Activated T-cell treated with anti-CD3 and anti-CD28 coated beads, Interleukin-2, amount 50 U/mL, for 24 hours (primary cell): ENCODE measurements around the gene PRKCH.

ENCODE experiments used
- DNase-seq: peaks from one replicate; pipeline ENCODE4 v3.0.0-alpha.2; 2020
- H3K27ac Mint-ChIP-seq: 2 replicates; pipeline ENCODE4 v1.8.0; 2020; ENCODE audit warnings: mild to moderate bottlenecking, mixed read lengths
- H3K27me3 Mint-ChIP-seq: 2 replicates; pipeline ENCODE4 v1.8.0; 2020; ENCODE audit warnings: mixed read lengths
- H3K36me3 Mint-ChIP-seq: 2 replicates; pipeline ENCODE4 v1.8.0; 2020; ENCODE audit warnings: low read depth, mixed read lengths
- H3K4me1 Mint-ChIP-seq: 2 replicates; pipeline ENCODE4 v1.8.0; 2020; ENCODE audit warnings: low read depth, mixed read lengths
- H3K4me3 Mint-ChIP-seq: 2 replicates; pipeline ENCODE4 v1.8.0; 2020; ENCODE audit warnings: mild to moderate bottlenecking, moderate library complexity, mixed read lengths
- H3K9me3 Mint-ChIP-seq: 2 replicates; pipeline ENCODE4 v1.8.0; 2020; ENCODE audit warnings: mixed read lengths

The PRKCH gene

DNA sequence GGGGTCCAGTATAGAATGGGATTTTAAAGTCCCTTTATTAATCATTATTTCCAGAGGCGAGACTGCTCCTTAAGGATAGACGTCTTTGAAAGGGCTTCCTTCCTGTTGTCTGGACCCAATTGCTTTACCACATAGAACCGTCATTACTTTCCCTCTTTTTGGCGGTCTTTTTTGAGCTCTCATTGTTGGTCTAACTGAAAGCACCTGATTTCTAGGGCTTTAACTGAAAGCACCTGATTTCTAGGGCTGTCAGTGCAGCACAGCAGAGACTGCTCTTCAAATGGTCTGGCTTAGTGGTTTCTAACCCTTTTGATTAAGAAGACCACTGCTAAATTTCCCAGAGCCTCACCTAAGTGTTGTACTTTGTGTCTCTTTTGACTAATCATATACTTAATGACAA lies 95.8 kb downstream of the PRKCH start:
- no peaks in the 10 kb centered on the region for H3K9me3 Mint-ChIP-seq
- peaks cover 12% of the 10 kb centered on the region for H3K36me3 Mint-ChIP-seq
- peaks cover 1% of the 10 kb centered on the region for H3K4me1 Mint-ChIP-seq
- peak overlapping the region; percentile 23 for H3K4me3 Mint-ChIP-seq
- H3K27ac Mint-ChIP-seq: peak overlapping the region; percentile 88
- no peak for DNase-seq
- no peaks in the 10 kb centered on the region for H3K27me3 Mint-ChIP-seq

DNA sequence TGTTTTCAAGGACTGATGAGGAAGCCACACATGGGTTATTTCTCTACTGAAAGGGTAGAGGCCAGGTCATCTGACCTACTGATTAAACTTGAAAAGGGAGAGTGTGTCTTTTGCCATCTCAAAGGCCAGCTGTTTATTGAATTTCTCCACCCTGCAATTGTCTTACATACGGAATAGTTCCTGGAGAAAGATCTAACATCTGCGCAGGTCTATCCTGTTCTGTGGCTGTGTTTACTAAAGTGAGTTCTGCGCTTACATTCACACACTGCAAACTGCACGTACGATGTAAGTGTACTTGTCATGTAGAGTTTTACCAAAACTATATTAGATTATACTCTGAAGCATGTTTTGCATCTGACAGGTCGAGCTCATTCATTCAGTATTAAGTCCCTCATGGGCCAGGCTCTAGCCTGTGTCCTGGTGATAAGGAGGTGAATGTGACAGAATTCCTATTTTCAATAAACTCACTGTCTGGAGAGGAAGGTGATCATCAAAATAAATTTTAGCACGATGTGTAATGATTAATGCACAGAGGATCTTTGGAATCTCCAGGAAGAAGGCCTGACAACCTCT lies 96.6 kb downstream of the PRKCH start:
- Mint-ChIP-seq H3K27ac (peak overlapping the region; percentile 88), H3K27me3 (no peaks in the 10 kb centered on the region), H3K4me1 (peaks cover 9% of the 10 kb centered on the region), H3K36me3 (peaks cover 19% of the 10 kb centered on the region), H3K4me3 (peak overlapping the region; percentile 30), H3K9me3 (no peaks in the 10 kb centered on the region)
- DNase-seq: no peak

DNA sequence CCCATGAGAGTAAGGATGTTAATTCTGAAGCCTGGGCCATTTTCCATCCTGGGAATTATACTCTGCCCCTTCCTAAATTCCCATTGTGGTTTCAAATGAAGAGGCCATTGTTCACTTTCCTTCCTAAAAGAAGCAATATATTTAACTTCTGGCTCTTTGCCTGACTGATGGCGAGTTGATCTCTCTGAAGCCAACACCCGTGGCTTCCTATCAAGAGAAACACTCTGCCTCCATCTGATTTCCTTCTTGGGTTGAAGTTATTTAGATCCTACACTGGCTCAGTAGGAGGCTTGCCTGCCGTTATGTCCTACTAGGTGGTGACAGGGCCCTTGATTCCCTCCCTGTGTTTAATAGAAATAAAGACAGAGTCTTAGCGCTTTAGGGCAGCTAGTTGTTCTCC lies 97.4 kb downstream of the PRKCH start:
- Mint-ChIP-seq H3K36me3 (peaks cover 25% of the 10 kb centered on the region), H3K4me1 (peaks cover 17% of the 10 kb centered on the region), H3K27me3 (no peaks in the 10 kb centered on the region), H3K4me3 (peak overlapping the region; percentile 1), H3K9me3 (no peaks in the 10 kb centered on the region), H3K27ac (peak overlapping the region; percentile 88)
- no peak for DNase-seq

DNA sequence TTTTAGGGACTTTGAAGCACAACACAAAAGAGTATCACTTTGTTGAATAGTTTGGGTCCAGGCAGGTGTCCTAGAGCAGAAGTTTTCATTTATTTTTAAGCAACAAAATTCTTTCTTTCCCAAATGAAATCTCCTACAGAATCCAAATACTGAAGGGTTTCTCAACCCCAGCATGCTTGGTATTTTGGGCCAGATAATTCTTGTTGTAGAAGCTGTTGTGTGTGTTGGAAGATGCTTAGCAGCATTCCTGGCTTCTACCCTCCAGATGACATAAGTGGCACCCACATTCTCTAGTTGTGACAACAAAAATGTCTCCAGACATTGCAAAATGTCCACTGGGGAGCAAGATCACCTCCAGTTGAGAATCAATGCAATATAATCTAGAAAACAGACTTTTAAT lies 97.8 kb downstream of the PRKCH start:
- H3K4me1 Mint-ChIP-seq: peaks cover 21% of the 10 kb centered on the region
- H3K27me3 Mint-ChIP-seq: no peaks in the 10 kb centered on the region
- no peak for DNase-seq
- no peak overlapping the region for H3K4me3 Mint-ChIP-seq
- peaks cover 29% of the 10 kb centered on the region for H3K36me3 Mint-ChIP-seq
- peak overlapping the region; percentile 88 for H3K27ac Mint-ChIP-seq
- peaks cover 4% of the 10 kb centered on the region for H3K9me3 Mint-ChIP-seq

DNA sequence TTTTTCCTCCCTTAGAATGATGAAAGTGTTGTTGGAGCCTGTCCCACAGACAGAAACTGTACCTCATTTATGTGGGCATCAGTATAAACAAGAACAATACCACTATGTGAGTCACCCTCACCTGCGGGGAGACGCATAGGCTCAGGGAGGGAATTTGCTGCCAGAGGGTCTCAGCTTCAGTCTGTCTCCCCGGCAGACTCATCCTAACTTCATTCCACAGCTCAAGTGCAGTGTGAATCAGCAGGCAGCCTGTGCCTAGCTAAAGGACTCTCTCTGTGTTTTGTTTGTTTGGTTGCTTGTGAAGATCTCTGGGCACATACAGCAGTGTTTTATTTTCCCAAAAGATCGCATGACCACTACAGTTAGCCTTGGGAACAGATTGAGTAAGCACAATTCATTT lies 98.9 kb downstream of the PRKCH start:
- H3K27me3 Mint-ChIP-seq: no peaks in the 10 kb centered on the region
- H3K36me3 Mint-ChIP-seq: peaks cover 40% of the 10 kb centered on the region
- peaks cover 6% of the 10 kb centered on the region for H3K9me3 Mint-ChIP-seq
- peaks cover 30% of the 10 kb centered on the region for H3K4me1 Mint-ChIP-seq
- no peak overlapping the region for H3K4me3 Mint-ChIP-seq
- H3K27ac Mint-ChIP-seq: peak overlapping the region; percentile 88
- no peak for DNase-seq

DNA sequence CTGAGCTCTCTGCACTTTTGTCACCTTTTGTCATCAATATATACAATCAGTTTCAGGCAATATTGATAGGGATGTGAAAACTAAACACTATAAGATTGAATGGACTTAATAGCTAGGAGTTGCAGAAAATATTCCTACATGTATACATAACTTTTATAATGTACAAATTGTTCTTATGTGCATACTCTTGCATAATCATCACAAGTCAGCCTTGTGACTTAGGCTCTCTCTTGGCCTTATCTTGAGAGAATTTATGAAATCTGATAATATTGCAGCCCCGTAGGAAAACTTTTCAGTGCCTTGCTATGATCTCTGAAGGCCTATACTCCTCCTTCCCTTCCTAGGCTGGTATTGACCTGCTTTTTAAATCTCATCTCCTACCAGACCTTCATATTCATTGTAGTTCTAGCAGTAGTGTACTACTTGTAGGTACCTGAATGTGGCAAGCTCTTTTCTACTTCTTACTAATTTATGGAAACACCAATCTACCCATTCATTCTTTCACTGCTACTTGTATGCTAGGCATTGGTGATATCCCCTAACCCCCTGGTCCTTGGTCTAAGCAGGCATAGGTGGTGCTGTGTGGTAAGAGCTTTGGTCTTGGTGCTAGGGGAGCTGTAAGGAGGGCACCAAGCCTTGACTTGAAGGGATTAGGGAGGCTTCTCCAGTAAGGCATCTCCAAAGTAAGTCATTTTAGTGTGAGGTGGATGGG lies 100.0 kb downstream of the PRKCH start:
- Mint-ChIP-seq H3K27ac (peak overlapping the region; percentile 88), H3K4me3 (no peak overlapping the region), H3K9me3 (peaks cover 12% of the 10 kb centered on the region), H3K27me3 (no peaks in the 10 kb centered on the region), H3K4me1 (peaks cover 40% of the 10 kb centered on the region), H3K36me3 (peaks cover 49% of the 10 kb centered on the region)
- no peak for DNase-seq

DNA sequence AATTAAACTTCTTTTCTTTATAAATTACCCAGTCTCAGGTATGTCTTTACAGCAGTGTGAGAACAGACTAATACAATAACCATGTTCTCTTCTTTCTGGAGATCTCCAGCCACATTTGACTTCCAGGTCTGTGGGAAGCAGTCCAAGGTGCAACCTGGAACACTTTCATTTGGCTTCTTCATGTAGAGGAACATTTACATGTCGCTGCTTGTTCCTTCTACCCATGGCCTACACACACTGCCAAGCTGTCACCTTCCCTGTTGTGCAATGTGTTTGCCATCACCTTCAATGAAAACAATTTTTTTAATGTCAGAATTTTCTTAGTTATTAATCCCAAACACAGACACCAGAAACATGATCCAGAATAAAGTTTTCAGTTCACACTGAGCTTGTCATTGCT lies 104.7 kb downstream of the PRKCH start:
- H3K36me3 Mint-ChIP-seq: peaks cover 53% of the 10 kb centered on the region
- H3K9me3 Mint-ChIP-seq: peaks cover 14% of the 10 kb centered on the region
- H3K27ac Mint-ChIP-seq: peak overlapping the region; percentile 75
- H3K27me3 Mint-ChIP-seq: no peaks in the 10 kb centered on the region
- H3K4me3 Mint-ChIP-seq: no peak overlapping the region
- no peak for DNase-seq
- peaks cover 83% of the 10 kb centered on the region for H3K4me1 Mint-ChIP-seq

DNA sequence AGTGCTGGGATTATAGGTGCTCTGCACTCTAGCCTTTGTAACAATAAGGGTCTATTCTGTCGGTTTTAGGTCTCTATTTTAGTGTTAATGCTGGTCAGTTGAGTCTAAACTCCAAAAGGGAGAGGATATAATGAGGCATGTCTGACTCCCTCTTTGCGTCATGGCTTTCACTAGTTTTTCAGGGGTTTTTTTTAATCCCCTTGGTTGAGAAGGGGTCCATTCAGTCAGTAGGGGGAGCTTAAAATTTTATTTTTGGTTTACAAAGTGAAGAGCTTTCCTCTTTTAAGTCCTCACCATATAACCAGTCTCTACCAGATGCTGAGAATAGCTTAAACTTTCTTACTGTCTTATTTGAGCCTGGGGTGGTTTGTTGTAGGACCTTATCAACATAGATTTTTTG lies 106.9 kb downstream of the PRKCH start:
- peaks cover 14% of the 10 kb centered on the region for H3K9me3 Mint-ChIP-seq
- no peak for DNase-seq
- peaks cover 92% of the 10 kb centered on the region for H3K4me1 Mint-ChIP-seq
- H3K27me3 Mint-ChIP-seq: no peaks in the 10 kb centered on the region
- peaks cover 45% of the 10 kb centered on the region for H3K36me3 Mint-ChIP-seq
- peak overlapping the region; percentile 80 for H3K27ac Mint-ChIP-seq
- no peak overlapping the region for H3K4me3 Mint-ChIP-seq

DNA sequence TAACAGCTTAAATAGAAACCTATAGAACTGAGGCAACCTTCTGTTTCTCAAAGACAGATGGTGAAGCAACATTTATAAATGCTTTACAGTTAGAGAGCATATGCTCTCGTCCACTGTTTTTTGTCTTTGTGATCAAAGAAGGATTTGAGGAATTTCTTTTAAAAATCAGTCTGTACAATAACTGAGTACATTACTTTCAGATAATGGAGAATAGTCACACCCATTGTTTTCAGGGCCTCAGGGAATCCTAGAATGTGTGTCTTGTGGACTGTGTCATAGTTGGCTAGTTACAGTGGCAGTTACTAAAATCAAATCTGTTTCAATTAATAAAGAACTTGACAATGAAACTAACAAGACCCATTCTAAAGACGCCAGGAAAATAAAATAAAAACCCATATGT lies 107.9 kb downstream of the PRKCH start:
- Mint-ChIP-seq H3K27me3 (no peaks in the 10 kb centered on the region), H3K27ac (peak overlapping the region; percentile 80), H3K9me3 (peaks cover 9% of the 10 kb centered on the region), H3K4me3 (no peak overlapping the region), H3K36me3 (peaks cover 42% of the 10 kb centered on the region), H3K4me1 (peaks cover 92% of the 10 kb centered on the region)
- no peak for DNase-seq

DNA sequence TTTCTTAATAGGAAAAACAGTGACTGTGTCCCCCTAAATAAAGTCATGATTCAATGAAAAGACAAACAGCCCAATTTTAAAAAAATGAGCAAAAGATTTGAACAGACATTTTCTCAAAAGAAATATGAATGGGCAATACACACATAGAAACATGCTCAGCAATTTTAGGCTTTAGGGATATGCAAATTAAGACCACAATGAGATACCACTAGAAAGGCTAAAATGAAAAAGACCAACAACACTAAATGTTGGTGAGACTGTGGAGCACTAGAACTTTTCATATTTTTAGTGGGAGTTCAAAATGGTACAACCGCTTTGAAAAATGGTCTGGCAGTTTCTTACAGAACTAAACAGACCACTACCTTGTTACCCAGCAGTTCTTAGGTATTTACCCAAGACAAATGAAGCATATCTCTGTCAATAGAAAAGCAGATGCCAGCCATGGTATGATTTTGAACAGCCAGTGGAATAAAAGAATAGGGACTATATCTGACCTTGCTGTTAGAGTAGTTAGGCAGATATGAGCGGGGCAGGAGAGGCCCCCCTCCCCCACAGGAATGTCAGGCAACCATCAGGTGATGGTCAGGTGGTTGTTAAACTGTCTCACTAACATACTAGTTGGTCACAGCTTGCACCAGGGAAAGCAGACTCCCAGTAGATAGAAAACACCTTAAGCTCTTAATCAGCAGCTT lies 108.8 kb downstream of the PRKCH start:
- H3K27me3 Mint-ChIP-seq: no peaks in the 10 kb centered on the region
- H3K36me3 Mint-ChIP-seq: peaks cover 41% of the 10 kb centered on the region
- peaks cover 95% of the 10 kb centered on the region for H3K4me1 Mint-ChIP-seq
- no peak overlapping the region for H3K4me3 Mint-ChIP-seq
- H3K9me3 Mint-ChIP-seq: peaks cover 8% of the 10 kb centered on the region
- peak overlapping the region; percentile 42 for H3K27ac Mint-ChIP-seq
- DNase-seq: no peak

DNA sequence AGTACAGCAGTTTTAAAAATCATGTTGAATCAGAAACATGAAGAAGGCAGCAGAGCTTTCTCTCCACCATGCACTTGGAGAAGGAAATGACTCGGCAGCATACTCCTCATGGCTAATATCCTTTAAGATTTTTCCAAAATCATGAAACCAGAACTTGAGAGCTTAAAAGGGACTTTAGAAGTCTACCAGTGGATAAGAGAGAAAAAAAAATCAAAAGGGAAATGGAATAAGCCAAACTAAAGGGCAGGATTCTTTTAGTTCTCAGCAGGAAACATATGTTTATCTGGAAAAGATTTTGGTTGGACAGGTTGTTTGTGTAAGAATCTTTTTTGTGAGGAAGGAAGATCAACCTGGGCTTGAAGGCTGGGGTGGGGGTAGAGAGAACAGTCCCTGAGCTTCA lies 111.8 kb downstream of the PRKCH start:
- Mint-ChIP-seq H3K4me1 (peaks cover 93% of the 10 kb centered on the region), H3K27me3 (no peaks in the 10 kb centered on the region), H3K27ac (peak overlapping the region; percentile 86), H3K36me3 (peaks cover 36% of the 10 kb centered on the region), H3K9me3 (peaks cover 2% of the 10 kb centered on the region), H3K4me3 (peak overlapping the region; percentile 32)
- no peak for DNase-seq

DNA sequence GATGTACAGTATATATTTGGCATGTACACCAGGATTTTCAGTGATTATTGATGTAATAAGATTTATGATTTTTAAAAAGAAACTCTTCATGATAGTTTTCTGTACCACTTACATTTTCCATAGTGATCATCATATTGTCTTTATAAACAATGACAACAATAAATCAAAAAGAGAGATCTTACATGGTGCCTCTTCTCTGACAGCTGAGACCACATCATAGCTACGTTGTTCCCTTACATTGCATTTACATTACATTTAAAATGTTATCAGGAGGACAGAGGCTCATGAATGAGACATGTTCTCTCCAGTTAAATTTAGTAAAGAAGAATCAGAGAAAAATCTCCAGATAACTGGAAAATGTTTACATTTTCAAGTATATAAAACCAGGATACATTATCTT lies 112.4 kb downstream of the PRKCH start:
- H3K27me3 Mint-ChIP-seq: no peaks in the 10 kb centered on the region
- H3K27ac Mint-ChIP-seq: peak overlapping the region; percentile 86
- no peak for DNase-seq
- peaks cover 93% of the 10 kb centered on the region for H3K4me1 Mint-ChIP-seq
- peaks cover 37% of the 10 kb centered on the region for H3K36me3 Mint-ChIP-seq
- peak overlapping the region; percentile 32 for H3K4me3 Mint-ChIP-seq
- H3K9me3 Mint-ChIP-seq: peaks cover 2% of the 10 kb centered on the region

DNA sequence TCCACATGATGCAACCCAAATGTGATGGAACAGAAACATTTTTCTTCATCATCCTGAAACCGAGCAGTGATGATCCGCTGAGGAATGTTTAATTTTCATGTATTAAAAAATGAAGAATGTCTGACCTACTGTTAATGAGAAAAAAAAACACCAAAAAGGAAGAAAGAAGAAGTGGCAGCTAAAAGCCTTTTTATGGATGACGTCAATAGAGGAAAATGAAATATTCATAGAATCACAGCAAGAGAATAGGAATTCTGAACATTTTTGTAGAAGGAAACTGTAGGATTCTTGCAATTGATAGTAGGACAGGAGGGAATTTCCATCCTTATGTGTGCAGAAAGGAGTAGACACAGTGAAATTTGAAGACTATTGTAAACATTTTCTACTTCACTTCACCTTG lies 112.9 kb downstream of the PRKCH start:
- peak overlapping the region; percentile 16 for H3K4me3 Mint-ChIP-seq

DNA sequence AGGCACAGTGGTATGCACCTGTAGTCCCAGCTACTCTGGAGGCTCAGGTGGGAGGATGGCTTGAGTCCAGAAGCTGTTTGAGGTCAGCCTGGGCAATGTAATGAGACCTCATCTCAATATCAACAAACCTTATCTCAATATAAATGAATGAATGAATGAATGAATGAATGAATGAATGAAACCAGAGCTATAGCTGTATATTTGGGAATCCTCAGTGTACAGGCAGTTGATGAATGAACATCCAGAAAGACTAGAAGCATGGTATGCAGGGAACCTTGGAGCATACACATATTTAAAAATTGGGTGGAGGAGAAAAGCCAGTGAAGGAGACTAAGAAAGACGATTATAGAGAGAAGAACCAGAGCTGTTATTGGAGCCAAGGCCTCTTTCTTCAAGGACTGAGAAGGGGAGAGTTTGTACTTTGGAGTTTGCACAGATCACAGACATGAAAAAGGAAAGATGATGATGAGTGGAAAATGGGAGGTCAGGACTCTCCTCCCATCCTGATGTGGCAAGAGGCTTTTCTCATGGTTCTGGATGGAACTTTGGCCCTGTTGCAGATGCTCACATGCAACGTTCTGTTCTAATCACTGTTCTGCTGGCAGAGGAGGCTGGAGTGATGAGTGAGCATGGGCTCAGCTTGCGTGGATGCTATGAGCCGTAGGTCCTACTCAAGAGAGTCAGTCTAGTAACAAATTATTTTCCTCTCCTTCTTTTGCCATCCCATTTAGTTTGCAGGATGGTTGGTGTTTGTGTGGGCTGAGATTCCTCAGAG lies 114.4 kb downstream of the PRKCH start:
- Mint-ChIP-seq H3K4me3 (no peak overlapping the region), H3K27me3 (no peaks in the 10 kb centered on the region), H3K27ac (peak overlapping the region; percentile 86), H3K9me3 (peaks cover 2% of the 10 kb centered on the region), H3K36me3 (peaks cover 37% of the 10 kb centered on the region), H3K4me1 (peaks cover 94% of the 10 kb centered on the region)
- no peak for DNase-seq

More for the DNA sequence above, 112.9 kb downstream of the PRKCH start:
- H3K27me3 Mint-ChIP-seq: no peaks in the 10 kb centered on the region
- DNase-seq: no peak
- peak overlapping the region; percentile 86 for H3K27ac Mint-ChIP-seq
- peaks cover 2% of the 10 kb centered on the region for H3K9me3 Mint-ChIP-seq
- peaks cover 93% of the 10 kb centered on the region for H3K4me1 Mint-ChIP-seq
- peaks cover 37% of the 10 kb centered on the region for H3K36me3 Mint-ChIP-seq
